ENCODE measurements around the gene ACSM6. TPM values are rescaled to one million over a fixed set of nuclear protein-coding genes. Genes with fewer than 3 reads are reported as not detected.

Gene ACSM6
- total RNA-seq, 4 donors from 2014 or later: 1.2 TPM; not detected in 3

DNA sequence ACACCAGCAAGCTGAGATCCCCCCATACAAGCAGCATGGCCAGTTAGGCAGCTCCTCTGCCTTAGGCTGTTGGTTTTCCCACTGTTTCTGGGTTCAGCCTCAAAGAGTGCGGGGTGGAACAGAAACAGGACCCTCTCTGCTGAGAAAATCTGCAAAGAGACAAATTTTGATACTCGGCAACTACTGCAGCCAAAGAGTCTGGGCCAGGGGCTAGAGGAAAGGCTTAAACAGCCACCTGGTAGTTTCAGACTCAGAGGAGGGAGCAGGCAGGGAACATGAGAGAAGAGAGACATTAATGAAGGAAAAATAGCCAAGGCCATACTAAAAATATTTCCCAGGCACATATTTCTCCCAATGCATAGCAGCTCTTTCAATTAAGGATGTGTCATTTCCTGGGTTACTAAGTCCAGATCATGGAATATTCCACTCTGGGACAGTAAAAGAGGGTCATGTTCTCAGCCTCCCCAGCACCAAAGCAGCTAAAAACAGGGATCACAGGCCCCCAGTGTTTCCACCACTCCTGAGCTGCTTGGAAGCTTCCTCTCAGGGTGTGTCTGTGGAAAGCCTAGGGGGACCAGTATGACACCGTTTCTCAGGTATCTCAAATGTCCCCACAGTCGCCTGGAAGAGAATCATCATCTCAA is 67.0 kb downstream of the ACSM6 start:
- Histone ChIP-seq H3K27ac (peak overlapping the region in 3 of 4 donors; percentile 38 to 64 (median 40)), H3K36me3 (peaks cover 0 to 45% of the 10 kb centered on the region in 2 donors), H3K27me3 (no peaks in the 10 kb centered on the region), H3K4me3 (no peak overlapping the region), H3K9me3 (peaks cover 0 to 6% (median 0%) of the 10 kb centered on the region in 3 donors), H3K4me1 (peaks cover 0 to 16% (median 12%) of the 10 kb centered on the region in 3 donors)
- no peak for TF ChIP-seq EP300 (IDR thresholded peaks at IDR 0.05)
- no peak for TF ChIP-seq POLR2AphosphoS5 (IDR thresholded peaks at IDR 0.05)
- no peak for TF ChIP-seq POLR2A (IDR thresholded peaks at IDR 0.05)
- TF ChIP-seq CTCF (IDR thresholded peaks at IDR 0.05): no peak
- WGBS, 2 donors (ENCODE audit: low coverage in 1 of 2): 43 to 80% methylated on average over 1 to 3 of the region's 4 CpGs
- no peak for ATAC-seq

- H3K27me3 ChIP-seq: no peaks in the 10 kb centered on the region
- H3K4me3 ChIP-seq: no peak overlapping the region
- H3K36me3 ChIP-seq: peaks cover 0 to 45% of the 10 kb centered on the region in 2 donors
- TF ChIP-seq CTCF (IDR thresholded peaks at IDR 0.05): no peak
- no peak for TF ChIP-seq EP300 (IDR thresholded peaks at IDR 0.05)
- no peak for TF ChIP-seq POLR2A (IDR thresholded peaks at IDR 0.05)
- no peak for TF ChIP-seq POLR2AphosphoS5 (IDR thresholded peaks at IDR 0.05)
- WGBS, 2 donors (ENCODE audit: low coverage in 1 of 2): 90% methylated on average over 3 of the region's 3 CpGs; no CpG with 5 or more reads in 1 of the 2 donors
- H3K4me1 ChIP-seq: peaks cover 0 to 23% (median 12%) of the 10 kb centered on the region in 3 donors
- H3K27ac ChIP-seq: no peak overlapping the region
- ATAC-seq: no peak
- H3K9me3 ChIP-seq: no peaks in the 10 kb centered on the region
Measured at GRCh38 chr10:95261926-95262325, 67.9 kb downstream of the ACSM6 start.

- no peak for ATAC-seq
- peak overlapping the region in 1 of 4 donors; percentile 3 for H3K27ac ChIP-seq
- H3K36me3 ChIP-seq: peaks cover 0 to 39% of the 10 kb centered on the region in 2 donors
- WGBS, 2 donors (ENCODE audit: low coverage in 1 of 2): 67 to 76% methylated on average over 3 to 5 of the region's 5 CpGs
- no peaks in the 10 kb centered on the region for H3K27me3 ChIP-seq
- peaks cover 0 to 23% (median 12%) of the 10 kb centered on the region in 3 donors for H3K4me1 ChIP-seq
- TF ChIP-seq EP300 (IDR thresholded peaks at IDR 0.05): no peak
- TF ChIP-seq POLR2A (IDR thresholded peaks at IDR 0.05): no peak
- TF ChIP-seq POLR2AphosphoS5 (IDR thresholded peaks at IDR 0.05): no peak
- TF ChIP-seq CTCF (IDR thresholded peaks at IDR 0.05): no peak
- H3K4me3 ChIP-seq: no peak overlapping the region
- H3K9me3 ChIP-seq: no peaks in the 10 kb centered on the region
Measured at GRCh38 chr10:95262763-95263518, 68.9 kb downstream of the ACSM6 start.

DNA sequence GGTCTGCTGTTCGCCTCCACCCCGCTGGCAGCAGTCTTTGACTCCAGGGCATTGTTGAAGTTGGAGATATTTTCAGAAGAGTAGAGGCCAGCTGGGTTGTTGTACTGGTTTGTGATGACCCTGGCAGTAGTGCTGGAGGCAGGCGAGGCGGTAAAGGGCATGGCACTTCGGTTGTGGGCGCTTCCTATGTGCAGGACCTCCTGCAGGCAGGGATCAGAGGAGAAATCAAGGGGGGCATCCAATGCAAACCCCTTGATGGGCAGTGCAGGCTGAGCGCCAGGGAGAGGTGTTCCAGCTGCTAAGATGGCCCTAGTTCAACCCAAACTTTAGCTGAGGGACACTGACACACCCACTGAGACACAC is 69.8 kb downstream of the ACSM6 start:
- no peaks in the 10 kb centered on the region for H3K9me3 ChIP-seq
- 86 to 87% methylated on average over 3 to 4 of the region's 7 CpGs for WGBS, 2 donors (ENCODE audit: low coverage in 1 of 2)
- no peak overlapping the region for H3K4me3 ChIP-seq
- peaks cover 0 to 34% of the 10 kb centered on the region in 2 donors for H3K36me3 ChIP-seq
- H3K4me1 ChIP-seq: peaks cover 0 to 23% (median 12%) of the 10 kb centered on the region in 3 donors
- no peak for TF ChIP-seq POLR2A (IDR thresholded peaks at IDR 0.05)
- TF ChIP-seq POLR2AphosphoS5 (IDR thresholded peaks at IDR 0.05): no peak
- TF ChIP-seq CTCF (IDR thresholded peaks at IDR 0.05): no peak
- ATAC-seq: no peak
- no peaks in the 10 kb centered on the region for H3K27me3 ChIP-seq
- H3K27ac ChIP-seq: peak overlapping the region in 1 of 4 donors; percentile 3
